Esophagus squamous epithelium (tissue), 5 donors: ENCODE results near the gene TET1. TPM values are rescaled to one million over a fixed set of nuclear protein-coding genes. Genes with fewer than 3 reads are reported as not detected.
"Not testable (repeated sequence)": the region's sequence is repeated elsewhere in the genome, so short reads cannot be mapped to it uniquely, and the experiment has no call there.

Experiments
- DNase-seq: peaks from one replicate; lab custom pipeline; 2025; lab: John Stamatoyannopoulos, UW
- H3K27ac ChIP-seq, 4 donors: fragments of 200-600 bp; sonication (generic); one replicate each; pipeline ENCODE4 v1.5.1; 2016 to 2019; ENCODE audit warnings: mild to moderate bottlenecking in 1 of 4
- H3K27me3 ChIP-seq, 4 donors: fragments of 200-600 bp; sonication (generic); 1 replicate in 3 of 4; 2 replicates in 1 of 4; pipeline versions ENCODE4 v1.5.1 to v1.6.0; 2017 to 2021; ENCODE audit warnings: antibody characterized with exemption in 1 of 4
- H3K36me3 ChIP-seq, 3 donors: fragments of 200-600 bp; sonication (generic); one replicate each; pipeline ENCODE4 v1.5.1; 2016 to 2019
- H3K4me1 ChIP-seq, 3 donors: fragments of 200-600 bp; sonication (generic); one replicate each; pipeline ENCODE4 v1.5.1; 2017 to 2019
- H3K4me3 ChIP-seq, 4 donors: fragments of 200-600 bp; sonication (generic); 1 replicate in 3 of 4; 2 replicates in 1 of 4; pipeline ENCODE4 v1.5.1; 2016 to 2019; ENCODE audit warnings: mild to moderate bottlenecking in 2 of 4, moderate library complexity in 1 of 4
- H3K9me3 ChIP-seq, 3 donors: fragments of 200-600 bp; sonication (generic); one replicate each; pipeline ENCODE4 v1.5.1; 2016 to 2019
- POLR2A ChIP-seq, 4 donors: fragments of 450-650 bp; IDR thresholded peaks; one replicate each; pipeline ENCODE4 v1.6.1; 2017; ENCODE audit warnings: antibody characterized with exemption in 4 of 4, mild to moderate bottlenecking in 4 of 4, moderate library complexity in 3 of 4
- WGBS, 2 donors: methylation state at CpG; one replicate each; pipeline ENCODE4 v1.1.5; 2018; 5-methylcytosine and 5-hydroxymethylcytosine counted together
- intact Hi-C: fragments of 100-400 bp; cut with DNase I; formaldehyde crosslinking; loops from one replicate; pipeline ENCODE4 v1.15.0; 2022
- total RNA-seq, 4 donors: library from RNA; depleted of rRNA; stranded (reverse); fragments of >200 nt; gene quantifications; one replicate each; pipeline ENCODE4 v1.1.0, GENCODE V29; 2016
- TF ChIP-seq, protein P1 (sequence below), 6 experiments: fragments of 450-650 bp in 4 of 6; fragments of 200-600 bp in 2 of 6; sonication (generic) in 2 of 6; IDR thresholded peaks; one replicate each; pipeline ENCODE4 v1.5.1; 2016 to 2019; ENCODE audit warnings: antibody characterized with exemption in 6 of 6, mild to moderate bottlenecking in 4 of 6, moderate library complexity in 4 of 6
- donor health status: DM: yes; HTN: yes; CAD: no.

The TET1 gene
- total RNA-seq, 4 donors from 2014 or later, result 0.15 to 2.9 (median 0.80) TPM

DNA sequence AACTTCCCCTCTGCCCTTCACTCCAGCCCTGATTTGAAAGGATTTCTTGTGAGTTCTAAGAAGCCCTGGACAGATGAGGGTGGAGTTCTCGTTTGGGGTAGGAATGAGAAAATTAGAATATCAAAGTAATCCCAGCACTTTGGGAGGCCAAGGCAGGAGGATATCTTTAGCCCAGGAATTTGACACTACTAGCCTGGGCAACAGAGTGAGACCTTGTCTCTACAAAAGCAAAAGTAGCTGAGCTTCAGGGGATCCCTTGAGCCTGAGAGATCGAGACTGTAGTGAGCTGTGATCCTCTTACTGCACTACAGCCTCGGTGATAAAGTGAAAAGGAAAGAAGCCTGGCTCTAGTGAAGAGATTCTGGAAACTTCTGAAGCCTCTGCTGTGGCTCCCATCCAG is 76.2 kb downstream of the TET1 start:
- Histone ChIP-seq H3K27me3 (no peaks in the 10 kb centered on the region), H3K27ac (no peak overlapping the region), H3K4me3 (no peak overlapping the region), H3K4me1 (no peaks in the 10 kb centered on the region), H3K9me3 (no peaks in the 10 kb centered on the region), H3K36me3 (no peaks in the 10 kb centered on the region)
- DNase-seq, result no peak
- TF ChIP-seq, protein P1, sequence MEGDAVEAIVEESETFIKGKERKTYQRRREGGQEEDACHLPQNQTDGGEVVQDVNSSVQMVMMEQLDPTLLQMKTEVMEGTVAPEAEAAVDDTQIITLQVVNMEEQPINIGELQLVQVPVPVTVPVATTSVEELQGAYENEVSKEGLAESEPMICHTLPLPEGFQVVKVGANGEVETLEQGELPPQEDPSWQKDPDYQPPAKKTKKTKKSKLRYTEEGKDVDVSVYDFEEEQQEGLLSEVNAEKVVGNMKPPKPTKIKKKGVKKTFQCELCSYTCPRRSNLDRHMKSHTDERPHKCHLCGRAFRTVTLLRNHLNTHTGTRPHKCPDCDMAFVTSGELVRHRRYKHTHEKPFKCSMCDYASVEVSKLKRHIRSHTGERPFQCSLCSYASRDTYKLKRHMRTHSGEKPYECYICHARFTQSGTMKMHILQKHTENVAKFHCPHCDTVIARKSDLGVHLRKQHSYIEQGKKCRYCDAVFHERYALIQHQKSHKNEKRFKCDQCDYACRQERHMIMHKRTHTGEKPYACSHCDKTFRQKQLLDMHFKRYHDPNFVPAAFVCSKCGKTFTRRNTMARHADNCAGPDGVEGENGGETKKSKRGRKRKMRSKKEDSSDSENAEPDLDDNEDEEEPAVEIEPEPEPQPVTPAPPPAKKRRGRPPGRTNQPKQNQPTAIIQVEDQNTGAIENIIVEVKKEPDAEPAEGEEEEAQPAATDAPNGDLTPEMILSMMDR (IDR thresholded peaks at IDR 0.05), result no peak
- TF ChIP-seq POLR2A (IDR thresholded peaks at IDR 0.05), result no peak
- WGBS, 2 donors, result 73 to 77% methylated on average over 3 of the region's 3 CpGs
- intact Hi-C loops, result no loop called here

- H3K9me3 ChIP-seq, H3K27me3 ChIP-seq, H3K36me3 ChIP-seq, H3K4me3 ChIP-seq, DNase-seq, H3K4me1 ChIP-seq, intact Hi-C loops, H3K27ac ChIP-seq: not testable (repeated sequence)
- 94 to 97% methylated on average over 5 of the region's 5 CpGs for WGBS, 2 donors
Observed at GRCh38 chr10:68643550-68643949, 83.4 kb downstream of the TET1 start.

- H3K9me3 ChIP-seq, result no peaks in the 10 kb centered on the region
- peaks cover 0 to 6% (median 0%) of the 10 kb centered on the region in 3 donors for H3K36me3 ChIP-seq
- 90 to 95% methylated on average over 2 of the region's 2 CpGs for WGBS, 2 donors
- TF ChIP-seq, protein P1 (IDR thresholded peaks at IDR 0.05), result no peak
- no peak for TF ChIP-seq POLR2A (IDR thresholded peaks at IDR 0.05)
- DNase-seq, result no peak
- H3K4me1 ChIP-seq, result peaks cover 0 to 7% (median 0%) of the 10 kb centered on the region in 3 donors
- H3K27ac ChIP-seq, result peak overlapping the region in 3 of 4 donors; percentile 36 to 69 (median 56)
- H3K27me3 ChIP-seq, result no peaks in the 10 kb centered on the region
- H3K4me3 ChIP-seq, result no peak overlapping the region
- intact Hi-C loops, result no loop called here
Observed at GRCh38 chr10:68647672-68648341, 87.7 kb downstream of the TET1 start.

DNA sequence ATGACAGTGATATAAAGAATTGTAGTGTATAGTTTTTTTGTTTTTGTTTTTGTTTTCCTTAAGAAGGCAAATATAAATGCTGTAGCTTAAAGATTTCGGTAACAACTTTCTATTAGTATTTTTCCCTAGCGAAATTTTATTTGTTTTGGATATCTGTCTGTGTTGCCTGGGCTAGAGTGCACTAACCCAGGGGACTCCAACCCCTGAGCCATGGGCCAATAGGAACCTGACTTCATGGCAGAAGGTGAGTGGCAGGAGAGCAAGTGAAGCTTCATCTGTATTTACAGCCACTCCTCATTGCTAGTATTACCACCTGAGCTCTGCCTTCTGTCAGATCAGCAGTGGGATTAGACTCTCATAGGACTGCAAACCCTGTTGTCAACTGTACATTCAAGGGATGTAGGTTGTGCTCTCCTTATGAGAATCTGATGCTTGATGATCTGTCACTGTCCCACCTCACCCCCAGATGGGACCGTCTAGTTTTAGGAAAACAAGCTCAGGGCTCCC is 95.5 kb downstream of the TET1 start:
- DNase-seq, result no peak
- TF ChIP-seq, protein P1 (IDR thresholded peaks at IDR 0.05), result no peak
- no peaks in the 10 kb centered on the region for H3K4me1 ChIP-seq
- no peak overlapping the region for H3K4me3 ChIP-seq
- intact Hi-C loops, result no loop called here
- no peaks in the 10 kb centered on the region for H3K27me3 ChIP-seq
- H3K27ac ChIP-seq, result no peak overlapping the region
- H3K9me3 ChIP-seq, result no peaks in the 10 kb centered on the region
- 93 to 95% methylated on average over 3 of the region's 3 CpGs for whole genome bisulfite sequencing, 2 donors
- H3K36me3 ChIP-seq, result no peaks in the 10 kb centered on the region

GRCh38 chr10:68665841-68666240 is 105.7 kb downstream of the TET1 start:
- H3K27me3 ChIP-seq, result no peaks in the 10 kb centered on the region
- TF ChIP-seq, protein P1 (IDR thresholded peaks at IDR 0.05), result no peak
- no peak for TF ChIP-seq POLR2A (IDR thresholded peaks at IDR 0.05)
- no peak for DNase-seq
- no peaks in the 10 kb centered on the region for H3K4me1 ChIP-seq
- H3K4me3 ChIP-seq, result no peak overlapping the region
- no peak overlapping the region for H3K27ac ChIP-seq
- intact Hi-C loops, result no loop called here
- 87% methylated on average over 2 of the region's 2 CpGs for WGBS, 2 donors
- H3K36me3 ChIP-seq, result no peaks in the 10 kb centered on the region
- no peaks in the 10 kb centered on the region for H3K9me3 ChIP-seq
